SKM-1 treated with dmso at 0.1 percent for 144 hours (cell line): ENCODE measurements around the gene POR.

Source experiments
- DNase-seq: peaks from one replicate; lab custom pipeline; 2025; ENCODE audit not compliant: unreplicated experiment; lab: John Stamatoyannopoulos, UW

Gene POR

DNA sequence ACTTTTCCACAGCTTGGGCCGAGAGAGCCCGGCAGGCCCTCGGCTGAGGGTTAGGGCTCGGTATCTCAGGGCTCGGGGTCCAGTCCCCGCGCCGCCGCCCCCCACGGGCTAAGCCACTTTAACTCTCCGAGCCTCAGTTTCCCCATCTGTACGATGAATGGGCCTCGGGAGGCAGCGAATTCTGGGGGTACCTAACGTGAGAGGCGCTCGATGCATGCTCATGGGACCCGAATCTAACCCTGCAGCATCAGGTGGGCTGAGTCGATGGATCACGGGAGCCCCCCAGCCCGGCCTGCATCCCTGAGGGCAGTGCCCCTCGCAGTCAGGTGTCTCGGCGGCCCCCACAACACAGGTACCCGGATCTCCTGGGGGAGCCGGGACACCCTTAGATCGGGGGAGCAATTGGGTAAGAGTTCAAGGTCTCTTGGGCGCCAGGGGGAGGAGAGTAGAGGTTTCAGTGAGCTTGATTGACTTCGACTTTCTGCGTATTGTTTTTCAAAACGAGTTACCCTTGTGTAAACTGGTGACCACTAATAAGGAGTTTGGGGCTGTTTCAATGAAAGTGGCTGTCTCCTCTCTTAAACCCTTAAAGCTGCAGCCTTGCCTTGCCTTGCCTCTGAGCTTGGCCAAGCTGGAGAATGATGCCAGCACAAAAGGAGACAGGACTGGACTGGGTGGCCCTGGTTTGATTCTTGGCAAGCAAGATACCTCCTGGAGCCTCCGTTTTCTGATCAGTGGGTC is 631 bp downstream of the POR start:
- no peak for DNase-seq

DNA sequence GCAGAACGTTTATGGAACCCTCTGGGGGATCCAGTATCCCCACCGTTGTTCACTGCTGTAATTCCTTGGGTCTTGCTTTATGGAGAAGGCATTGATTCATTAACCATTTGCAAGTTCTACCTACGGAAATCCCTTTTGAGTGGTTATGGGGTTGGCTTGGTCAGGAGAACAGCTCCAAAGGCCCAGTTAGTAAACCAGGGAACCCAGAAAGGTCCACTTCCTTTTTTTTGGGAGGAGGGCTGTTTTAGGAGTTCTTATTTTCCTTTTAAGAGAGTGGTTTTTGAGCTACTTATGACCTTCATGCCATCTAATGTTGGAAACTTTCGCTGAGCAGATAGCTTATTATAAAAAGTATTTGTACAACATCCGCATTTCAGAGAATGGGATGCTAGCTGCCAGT is 1.3 kb downstream of the POR start:
- peak; percentile 2 for DNase-seq

DNA sequence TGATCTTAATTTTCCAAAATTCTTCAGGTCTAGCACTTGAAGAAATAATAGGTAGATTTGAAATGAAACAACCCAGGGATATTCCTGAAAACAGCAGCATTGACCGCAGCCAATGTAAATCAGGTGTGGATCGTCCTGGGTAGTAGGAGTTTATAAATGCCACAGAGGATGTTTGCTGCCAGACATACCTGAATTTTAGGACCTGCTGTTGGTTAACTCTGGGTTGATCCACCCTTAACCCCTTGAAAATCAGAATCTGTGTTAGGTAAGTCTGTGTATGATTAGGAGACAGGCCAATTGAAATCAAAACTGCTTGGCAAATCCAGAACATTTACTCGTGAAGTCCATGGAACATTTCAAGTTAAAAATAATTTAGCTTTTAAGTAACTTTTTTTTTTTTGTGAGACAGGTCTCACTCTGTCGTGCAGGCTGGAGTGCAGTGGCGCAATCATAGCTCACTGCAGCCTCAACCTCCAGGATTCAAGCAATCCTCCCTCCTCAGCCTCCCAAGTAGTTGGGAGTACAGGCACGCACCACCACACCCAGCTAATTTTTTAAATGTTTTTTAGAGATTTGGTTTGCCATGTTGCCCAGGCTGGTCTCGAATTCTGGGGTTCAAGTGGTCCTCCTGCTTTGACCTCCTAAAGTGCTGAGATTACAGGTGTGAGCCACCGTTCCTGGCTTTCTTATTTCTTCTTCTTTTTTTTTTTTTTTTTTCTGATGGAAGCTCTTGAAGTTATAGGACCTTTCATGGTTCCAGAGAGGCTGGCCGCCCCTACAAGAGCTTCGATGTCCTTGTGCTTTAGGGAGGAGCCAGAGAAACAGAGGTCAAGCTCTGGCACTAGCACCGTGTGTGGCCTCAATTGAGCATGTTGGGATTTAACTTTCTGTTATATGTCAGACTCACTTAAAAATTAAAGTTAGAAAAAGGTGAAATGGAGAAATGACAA is 2.0 kb downstream of the POR start:
- no peak for DNase-seq

DNA sequence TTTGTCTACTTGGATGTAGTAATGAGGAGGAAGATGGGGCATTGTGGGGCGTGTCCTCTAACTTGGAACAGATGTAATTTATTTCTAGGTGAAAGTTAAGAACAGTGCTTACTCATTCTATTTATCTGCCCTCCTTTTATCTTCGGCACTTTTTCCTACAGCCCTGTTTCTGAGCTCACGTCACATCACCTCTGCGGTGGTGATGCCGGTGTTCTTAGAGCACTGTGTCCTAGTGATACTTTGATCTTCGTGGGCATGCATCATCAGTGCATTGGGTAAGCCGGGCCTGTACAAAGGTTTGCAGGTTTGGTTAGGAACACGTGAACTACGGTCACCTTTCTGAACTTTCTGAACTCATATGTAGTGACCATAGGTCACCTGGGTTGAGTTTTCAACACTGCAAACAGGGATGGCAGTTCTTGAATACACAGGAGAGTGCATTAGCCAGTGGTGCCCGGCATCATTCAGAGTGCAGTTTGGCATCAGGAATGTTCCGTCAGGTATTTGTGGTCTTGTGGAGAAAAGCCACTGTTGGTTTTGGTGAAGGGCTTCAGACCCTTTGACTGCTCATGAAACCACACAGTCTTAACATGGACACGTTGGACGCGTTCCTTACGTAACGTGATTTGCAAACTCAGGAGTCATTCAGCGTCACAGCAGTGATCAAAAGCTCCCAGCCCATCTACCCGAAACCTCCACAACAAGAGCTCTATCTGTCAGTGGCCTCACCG is 5.6 kb downstream of the POR start:
- DNase-seq, result no peak

DNA sequence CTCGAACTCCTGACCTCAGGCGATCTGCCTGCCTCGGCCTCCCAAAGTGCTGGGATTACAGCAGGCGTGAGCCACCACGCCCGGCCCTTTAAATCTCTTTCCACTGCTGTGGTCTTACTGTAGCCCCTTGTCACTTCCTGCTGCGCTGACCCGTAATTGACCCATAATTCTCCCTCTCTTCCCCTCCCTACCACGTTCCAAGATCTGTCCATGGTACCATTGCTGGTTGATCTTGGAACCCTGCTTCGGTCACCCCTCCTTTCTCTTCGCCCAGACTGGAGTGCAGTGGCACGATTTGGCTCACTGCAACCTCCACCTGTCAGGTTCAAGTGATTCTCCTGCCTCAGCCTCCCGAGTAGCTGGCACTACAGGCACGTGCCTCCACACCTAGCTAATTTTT is 6.5 kb downstream of the POR start:
- no peak for DNase-seq

DNA sequence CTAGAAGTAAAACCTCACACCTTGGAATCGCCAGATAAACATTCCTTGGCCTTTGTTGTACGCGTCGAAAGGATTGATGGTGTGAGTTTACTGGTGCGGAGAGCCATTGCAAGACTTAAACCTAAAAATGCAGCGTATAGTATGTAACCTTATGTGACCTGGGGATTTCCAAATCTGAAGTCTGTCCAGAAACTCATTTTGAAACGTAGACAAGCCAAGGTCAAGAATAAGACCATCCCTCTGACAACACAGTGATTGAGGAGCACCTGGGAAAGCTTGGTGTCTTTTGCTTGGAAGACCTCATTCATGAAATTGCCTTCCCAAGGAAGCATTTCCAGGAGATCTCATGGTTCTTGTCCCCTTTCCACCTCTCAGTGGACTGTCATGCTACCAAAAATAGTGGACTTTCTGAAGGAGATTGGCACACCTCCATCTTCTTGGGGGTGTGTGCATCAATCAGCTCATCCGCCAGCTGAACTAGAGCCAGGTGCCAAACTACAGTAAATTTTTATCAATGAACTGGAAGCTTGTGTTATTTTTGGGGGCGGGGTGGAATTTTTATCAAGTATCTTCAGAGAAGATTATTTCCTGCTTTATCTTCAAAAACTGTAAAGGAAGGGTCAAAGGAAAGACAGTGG is 8.1 kb downstream of the POR start:
- DNase-seq, result no peak

DNA sequence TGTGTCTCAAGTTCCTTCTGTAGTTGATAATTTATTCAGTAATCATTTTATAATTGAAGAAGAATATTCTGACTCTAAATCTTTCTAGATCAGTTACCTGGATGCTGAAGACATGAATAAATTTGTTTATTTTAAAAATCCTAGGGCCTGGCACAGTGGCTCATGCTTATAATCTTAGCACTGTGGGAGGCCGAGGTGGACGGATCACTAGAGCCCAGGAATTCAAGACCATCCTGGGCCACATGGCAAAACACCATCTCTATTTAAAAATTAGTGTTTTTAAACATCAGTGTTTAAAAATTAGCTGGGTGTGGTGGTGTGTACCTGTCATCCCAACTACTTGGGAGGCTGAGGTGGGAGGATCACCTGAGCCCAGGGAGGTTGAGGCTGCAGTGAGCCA is 9.3 kb downstream of the POR start:
- DNase-seq, result no peak

DNA sequence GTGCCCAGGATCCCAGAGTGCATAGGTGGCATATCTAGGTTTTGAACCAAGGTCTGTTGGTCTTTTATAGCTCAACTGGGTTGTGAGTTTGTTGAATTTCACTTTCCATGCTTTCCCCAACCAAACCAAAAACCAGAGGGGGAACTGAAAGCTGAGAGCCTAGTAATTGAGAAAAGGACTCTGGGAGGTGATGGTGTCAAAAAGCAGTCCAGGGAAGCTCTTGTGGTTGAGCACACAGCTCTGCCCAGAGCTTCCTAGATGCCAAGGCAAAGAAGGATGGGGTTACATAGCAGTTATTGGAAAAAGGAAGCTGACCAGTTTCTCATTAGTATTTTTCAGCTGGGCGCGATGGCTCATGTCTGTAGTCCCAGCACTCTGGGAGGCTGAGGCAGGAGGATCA is 9.9 kb downstream of the POR start:
- no peak for DNase-seq

DNA sequence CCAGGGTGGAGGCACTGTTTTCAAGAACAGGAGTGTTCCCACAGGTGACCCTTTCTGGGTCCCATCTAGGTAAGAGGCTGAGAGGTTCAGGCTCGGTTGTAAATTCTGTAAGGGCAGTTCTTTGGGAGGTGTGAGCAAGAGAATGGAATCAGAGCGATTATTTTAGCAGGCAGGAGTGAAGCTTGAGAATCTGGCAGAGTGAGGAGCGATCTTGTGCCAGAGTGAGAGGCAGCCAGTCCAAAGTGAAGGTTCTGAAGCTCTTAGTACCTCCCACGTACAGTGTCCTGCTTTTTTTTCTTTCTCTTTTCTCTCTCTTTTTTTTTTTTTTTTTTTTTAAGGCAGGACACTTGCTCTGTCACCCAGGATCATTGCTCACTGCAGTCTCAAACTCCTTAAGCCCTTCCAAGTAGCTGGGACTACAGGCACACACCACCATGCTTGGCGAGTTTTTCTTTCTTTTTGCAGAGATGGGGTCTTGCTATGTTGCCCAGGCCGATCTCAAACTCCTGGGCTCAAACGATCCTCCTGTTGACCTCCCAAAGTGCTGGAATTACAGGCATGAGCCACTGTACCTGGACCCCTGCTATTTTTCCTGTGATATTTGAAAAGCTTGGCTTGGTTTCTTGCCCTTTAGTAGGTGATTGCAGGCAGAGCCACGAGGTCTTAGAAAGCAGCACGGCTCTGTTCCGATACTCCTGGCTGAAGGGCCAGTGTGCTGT is 10.9 kb downstream of the POR start:
- DNase-seq, result no peak

DNA sequence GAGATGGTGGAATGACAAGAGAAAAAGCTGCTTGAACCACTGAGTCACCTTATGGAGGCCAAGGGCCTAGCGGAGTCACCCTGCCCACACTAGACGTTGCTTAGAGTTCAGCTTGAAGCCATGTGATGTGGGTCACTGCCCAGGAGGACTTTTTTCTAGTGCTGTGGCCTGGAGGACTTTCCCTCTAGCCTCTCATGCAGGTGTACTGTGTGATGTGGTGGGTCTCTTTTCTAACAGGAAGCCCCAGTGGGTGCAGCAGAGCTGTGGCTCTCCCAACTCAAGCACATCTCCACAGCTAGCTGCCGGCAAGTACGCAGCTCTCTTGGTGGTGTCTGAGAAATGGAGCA is 13.6 kb downstream of the POR start:
- DNase-seq, result no peak

DNA sequence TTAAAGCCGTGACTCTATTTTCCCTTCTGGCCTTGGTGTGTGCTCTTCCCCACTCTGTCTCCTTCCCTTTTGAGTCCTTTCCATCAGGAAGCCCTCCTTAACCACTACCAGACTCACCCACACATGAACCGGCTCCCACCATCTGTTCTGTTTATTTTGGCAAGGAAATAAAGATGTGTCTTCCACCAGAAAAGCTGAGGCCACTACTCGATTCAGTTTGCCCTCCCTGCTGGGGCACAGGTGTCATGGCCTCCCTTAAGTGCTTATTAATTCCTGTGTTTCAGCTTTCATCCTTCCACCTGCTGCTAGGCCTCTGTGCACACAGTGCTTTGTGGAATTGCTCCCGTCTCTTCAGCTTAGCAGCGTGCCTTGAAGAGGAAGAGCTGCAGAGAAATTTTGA is 16.7 kb downstream of the POR start:
- no peak for DNase-seq

DNA sequence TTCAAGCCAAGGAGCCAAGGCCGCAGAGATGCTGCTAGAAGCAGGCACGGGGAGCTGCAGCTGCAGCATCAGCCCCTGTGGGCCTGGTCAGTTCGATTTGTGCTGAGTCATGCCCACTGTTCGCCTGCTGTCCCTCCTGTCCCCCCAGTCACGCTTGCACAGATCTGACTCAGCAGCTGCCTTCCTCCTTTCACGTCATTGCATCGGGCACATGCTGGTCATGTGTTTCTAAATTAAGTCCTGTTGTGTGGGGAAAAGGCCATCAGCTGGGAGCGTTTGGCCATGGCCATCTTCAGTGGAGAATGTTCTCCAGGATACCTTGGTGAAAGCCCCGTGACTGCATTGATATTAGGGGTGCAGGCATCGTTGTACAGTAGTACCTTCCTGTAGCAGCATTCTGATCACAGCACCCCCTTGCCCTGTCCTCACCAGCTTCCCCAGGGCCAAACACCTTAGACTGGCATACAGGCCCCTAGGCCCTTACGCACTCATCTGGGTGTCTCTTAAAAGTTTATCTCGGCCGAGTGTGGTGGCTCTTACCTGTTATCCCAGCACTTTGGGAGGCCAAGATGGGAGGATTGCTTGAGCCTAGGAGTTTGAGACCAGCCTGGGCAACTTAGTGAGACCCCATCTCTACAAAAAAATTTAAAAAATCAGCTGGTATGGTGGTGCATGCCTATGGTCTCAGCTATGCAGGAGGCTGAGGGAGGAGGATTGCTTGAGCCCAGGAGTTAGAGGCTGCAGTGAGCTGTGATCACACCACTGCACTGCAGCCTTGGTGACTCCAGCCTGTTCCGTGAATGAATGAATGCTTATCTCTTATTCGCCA is 23.2 kb downstream of the POR start:
- no peak for DNase-seq

DNA sequence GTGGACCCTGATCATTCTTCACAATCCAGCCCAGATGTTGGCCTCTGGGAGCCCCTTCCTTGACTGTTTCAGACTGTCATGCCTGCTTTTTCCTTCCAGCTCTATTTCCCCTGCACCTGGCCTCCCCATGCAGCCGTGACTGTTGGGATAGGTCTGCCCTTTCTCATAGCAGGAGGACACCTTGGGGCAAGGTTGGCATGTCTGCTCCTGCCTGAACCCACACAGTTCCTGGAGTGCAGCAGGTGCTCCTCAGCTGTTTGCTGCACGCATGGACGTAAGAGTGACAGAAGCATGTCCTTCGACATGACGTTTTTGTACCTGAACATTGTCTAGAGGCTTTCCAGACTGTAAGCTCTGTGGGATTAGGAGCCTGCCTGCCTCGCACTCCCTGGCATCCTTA is 24.0 kb downstream of the POR start:
- DNase-seq, result no peak

DNA sequence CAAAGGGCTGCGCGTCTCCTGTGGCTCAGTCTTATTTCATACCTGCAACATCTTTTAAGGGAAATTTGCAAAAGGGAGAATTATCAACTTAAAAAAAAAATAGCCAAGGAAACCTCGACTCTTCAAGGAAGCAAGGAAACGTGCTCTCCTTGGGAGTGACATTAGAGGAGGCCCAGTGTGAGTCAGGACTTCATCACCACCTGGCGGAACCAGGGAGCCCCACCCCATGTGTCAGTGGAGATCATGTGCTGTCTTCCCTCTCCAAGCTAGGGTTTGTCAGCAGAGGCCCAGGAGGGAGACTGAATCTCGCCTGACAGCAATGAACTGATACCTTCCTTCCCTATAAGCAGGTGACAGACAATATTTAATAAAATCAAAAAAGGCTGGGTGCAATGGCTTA is 28.9 kb downstream of the POR start:
- DNase-seq, result no peak

DNA sequence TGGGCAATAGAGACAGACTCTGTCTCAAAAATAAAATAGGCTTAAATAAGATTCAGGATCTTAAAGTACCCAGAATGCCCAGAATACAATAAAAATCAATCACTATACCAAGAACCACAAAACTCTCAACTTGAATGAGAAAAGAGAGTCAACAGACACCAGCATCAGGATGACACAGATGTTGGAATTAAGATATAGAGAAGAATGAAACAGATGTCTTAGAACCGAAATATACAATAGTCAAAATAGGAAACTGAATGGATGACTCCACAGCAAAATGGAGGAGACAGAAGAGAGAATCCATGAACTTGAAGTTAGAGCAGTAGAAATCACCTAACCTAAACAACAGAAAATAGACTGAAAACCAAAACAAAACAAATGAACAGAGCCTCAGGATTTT is 29.6 kb downstream of the POR start:
- DNase-seq, result no peak

DNA sequence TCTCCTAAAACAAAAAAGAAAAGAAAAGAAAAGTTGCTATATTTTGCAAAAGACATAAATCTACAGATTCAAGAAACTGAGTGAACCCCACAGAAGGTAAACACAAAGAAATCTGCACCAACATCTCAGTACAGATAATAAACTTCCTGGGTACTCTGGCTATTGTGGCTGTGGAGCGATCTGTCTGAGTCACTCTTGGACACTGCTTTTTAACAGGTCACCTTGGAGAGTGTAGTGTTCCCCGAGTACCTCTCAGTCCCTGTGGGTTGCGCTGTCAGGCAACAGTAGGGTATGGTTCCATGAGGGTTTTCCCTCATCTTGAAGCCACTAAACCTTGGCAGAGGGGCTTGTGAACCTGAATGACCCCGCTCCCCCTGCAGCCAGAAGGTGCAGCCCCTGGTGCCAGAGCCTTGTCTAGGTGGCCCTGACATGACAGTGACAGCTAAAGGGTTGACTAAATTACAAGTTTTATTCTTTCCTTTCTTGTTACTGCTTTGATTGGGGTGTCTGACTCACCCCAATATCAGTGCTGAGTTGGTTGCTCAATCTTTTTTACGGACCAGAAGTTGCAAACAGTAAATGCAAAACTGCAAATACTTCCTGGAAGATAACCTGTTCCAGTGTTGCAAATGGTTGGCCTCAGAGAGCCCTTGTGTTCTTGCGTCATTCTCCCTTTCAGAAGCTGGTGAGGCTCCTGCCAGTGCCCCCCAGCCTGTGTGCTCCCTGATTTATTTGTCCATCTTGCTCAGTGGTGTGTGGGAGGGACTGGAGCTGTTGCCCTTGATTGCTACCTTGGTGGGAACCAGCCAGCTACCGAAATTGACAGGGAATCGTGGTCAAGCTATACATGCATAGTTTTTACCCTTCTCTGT is 30.6 kb downstream of the POR start:
- peak; percentile 72 for DNase-seq

DNA sequence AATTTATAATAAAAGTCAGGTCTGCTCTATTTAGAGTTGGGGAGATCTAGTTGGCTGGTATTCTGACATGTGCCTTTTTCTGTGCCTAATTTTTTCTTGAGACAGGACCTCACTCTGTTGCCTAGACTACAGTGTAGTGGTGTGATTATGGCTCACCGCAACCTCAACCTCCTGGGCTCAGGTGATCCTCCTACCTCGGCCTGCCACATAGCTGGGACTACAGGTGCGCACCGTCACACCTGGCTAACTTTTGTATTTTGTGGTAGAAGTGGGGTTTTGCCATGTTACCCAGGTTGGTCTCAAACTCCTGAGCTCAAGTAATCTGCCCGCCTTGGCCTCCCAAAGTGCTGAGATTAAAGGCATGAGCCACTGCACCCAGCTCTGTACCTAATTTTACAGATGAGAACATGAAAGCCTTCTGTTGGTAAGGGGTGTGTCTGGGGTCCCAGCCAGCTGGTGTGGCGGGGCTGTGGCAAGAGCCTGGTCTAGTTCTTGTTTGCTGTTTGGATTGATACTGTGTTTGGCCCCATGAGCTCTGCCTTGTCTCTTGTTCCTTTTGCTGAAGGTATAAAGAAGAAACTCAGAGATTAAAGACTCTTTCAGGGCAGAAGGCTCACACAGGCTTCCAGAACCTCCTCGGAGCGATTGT is 31.4 kb downstream of the POR start:
- no peak for DNase-seq

DNA sequence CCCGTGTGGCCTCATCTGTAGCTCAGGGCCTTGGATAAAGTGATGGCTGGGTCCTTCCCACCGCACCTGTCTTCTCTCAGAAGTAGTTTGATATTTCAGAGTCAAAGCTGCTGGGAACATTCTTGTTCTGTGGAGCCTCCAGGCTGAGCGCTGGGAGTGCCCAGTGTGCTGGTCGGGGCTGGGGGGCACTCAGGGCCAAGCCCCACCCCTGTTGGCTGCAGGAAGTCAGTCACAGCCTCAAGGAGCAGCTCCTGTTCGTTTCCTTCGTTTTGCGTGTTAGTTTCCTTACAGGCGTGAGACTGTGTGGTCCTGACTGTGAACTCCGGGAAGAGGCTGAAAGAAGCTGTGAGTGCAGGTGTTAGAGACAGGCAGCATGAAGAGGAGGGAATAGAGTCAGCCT is 33.2 kb downstream of the POR start:
- DNase-seq, result no peak
